Measurements from ENCODE around the gene KISS1. TPM values are rescaled to one million over a fixed set of nuclear protein-coding genes. Genes with fewer than 3 reads are reported as not detected.
A peak's percentile ranks its signal among the peaks of the same experiment; 100 is the strongest.

Gene KISS1
- total RNA-seq, 1 experiment from 2014 or later: not detected

DNA sequence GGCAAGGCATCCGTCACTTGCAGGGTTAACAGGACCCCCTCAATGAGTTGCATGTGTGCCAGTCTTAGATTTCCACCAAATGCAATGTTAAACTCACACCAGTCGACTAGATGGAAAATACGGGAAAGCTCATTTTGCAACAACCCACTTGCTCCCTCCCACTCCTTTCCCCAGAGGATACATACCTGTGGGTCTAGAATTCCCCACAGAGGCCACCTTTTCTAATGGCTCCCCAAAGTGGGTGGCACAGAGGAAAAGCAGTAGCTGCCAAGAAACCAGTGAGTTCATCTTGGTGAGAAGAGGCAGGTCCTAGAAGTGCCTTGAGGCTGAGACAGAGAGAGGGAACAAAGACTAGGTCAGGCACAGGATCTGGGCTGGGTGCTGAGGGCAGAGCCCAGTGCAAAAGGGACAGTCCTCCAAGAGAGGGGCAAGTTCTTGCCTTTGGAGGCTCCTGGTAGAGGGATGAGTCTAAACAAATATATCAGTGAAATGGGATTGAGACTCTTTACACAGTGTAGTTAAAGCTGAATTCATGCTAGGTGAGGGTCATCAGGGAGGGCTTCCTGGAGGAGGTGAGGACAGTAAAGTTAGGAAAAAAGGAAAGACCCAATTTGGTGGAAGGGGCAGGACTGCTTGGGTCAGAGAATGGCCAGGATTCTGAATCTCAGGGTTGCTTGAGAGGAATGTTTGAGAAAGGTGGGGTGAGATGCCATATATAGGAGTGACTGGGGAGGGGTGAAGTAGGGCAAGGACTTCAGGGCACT is 3.5 kb downstream of the KISS1 start:
- no peak for DNase-seq (ENCODE audit: low read depth)

GRCh38 chr1:204192046-204192445 is 4.2 kb downstream of the KISS1 start:
- no peak for DNase-seq (ENCODE audit: low read depth)

- no peak for DNase-seq (ENCODE audit: low read depth)
Observed at GRCh38 chr1:204191456-204191855, 4.8 kb downstream of the KISS1 start.

GRCh38 chr1:204190212-204191211 is 5.8 kb downstream of the KISS1 start:
- peak; percentile 29 for DNase-seq (ENCODE audit: low read depth)

DNA sequence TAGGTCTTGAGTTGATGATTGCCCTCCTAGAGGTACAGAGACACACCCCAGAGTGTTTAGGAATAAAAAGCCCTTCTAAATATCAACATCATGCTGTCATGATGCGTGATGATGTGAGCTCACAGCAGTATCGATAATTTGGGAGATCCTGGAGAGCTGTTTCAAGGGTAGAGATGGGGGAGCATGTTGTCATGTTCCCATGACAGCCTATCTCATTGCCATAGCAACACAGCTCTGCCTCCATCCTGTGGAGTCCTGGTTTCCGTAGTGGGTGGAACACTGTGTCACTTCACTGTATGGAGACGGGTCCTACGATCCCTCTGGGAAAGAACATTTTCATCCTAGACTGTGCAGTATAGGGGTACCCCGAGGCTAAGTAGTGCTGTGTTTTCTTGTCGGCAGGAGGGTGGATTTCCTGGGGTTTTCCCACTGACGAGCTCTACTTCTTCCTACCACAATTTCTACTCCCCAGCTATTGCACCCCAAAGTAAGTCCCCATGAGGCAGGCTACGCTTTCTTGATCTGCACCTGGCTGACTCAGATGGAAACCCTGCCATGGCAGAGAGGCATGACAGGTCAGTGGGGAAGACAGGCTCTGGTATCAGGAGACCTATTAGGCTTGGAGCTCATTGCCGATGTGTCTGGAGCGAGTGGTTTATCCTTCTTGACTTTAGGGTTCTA is 7.2 kb downstream of the KISS1 start:
- no peak for DNase-seq (ENCODE audit: low read depth)

DNA sequence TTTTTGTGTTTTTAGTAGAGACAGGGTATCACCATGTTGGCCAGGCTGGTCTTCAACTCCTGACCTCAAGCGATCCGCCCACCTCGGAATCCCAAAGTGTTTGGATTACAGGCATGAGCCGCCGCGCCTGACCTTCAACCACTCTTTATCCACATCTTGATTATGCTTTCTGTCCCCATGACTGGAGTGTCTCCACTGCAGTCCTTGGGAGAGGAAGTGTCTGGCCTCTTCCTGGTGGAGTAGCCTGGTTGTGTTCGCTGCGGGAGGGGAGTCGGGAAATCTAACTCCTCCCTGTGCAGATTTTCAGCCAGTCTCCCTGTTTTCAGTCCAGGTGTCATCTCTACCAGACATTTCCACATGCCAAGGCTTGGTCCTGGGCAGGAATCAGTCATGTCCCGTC is 9.7 kb downstream of the KISS1 start:
- DNase-seq (ENCODE audit: low read depth): no peak

GRCh38 chr1:204181116-204181515 is 15.2 kb downstream of the KISS1 start:
- DNase-seq (ENCODE audit: low read depth): no peak

GRCh38 chr1:204180133-204180532 is 16.2 kb downstream of the KISS1 start:
- DNase-seq (ENCODE audit: low read depth): peak; percentile 54

DNA sequence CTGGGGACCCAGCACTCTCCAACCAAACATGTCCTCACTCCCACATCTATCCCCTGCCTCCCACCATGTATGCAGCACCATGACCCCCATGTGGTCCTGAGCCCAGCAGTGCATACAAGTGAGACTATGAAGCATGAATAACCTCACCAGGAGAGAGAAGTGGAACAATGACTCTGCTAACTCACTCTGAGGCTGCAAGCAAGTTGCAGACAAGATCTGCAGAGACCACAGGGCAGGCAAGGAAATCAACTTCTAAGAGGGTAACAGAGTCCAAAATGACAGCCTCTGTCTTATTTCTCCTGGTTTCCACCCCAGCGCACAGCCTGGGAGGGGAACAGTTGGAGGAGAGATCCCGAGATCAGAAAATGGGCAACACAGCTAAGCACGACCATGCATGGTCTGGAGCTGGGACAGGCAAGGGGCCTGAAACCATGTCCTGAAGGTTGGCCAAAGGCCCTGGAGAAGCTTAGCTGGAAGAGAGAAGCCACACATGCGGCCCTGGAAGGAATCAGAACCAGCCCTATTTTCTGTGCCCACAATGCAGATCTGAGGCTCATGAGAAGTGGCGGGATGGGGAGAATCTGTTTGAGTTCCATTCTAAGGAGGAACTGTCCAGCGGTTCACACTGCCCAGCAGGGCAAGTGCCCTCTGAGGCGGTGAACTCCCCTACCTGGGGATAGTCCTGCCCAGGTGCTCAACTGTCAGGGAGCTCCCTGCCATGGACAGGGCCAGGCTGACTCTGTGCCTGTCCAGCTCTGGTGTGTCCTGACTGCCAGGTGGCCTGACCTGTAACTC is 17.6 kb downstream of the KISS1 start:
- no peak for DNase-seq (ENCODE audit: low read depth)

GRCh38 chr1:204177133-204177532 is 19.2 kb downstream of the KISS1 start:
- no peak for DNase-seq (ENCODE audit: low read depth)

DNA sequence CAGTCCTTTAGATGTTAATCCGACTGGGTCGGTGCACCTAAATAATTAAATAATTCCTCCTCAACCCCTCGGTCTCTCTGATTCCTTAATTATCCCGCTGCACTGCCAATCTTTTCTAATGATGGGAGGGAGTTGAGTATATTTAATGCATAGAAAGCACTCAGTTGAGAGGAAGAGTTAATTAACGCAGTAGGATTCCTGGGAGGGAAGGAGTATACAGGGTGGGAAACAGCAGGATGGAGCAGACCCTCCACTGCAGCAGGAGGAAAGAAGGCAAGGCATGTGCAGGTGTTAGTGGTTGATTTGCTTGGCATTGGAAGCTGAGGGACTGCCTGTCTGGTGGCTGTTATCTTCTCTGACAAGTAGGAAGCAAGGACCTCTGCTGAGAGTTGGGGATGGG is 20.2 kb downstream of the KISS1 start:
- DNase-seq (ENCODE audit: low read depth): no peak

DNA sequence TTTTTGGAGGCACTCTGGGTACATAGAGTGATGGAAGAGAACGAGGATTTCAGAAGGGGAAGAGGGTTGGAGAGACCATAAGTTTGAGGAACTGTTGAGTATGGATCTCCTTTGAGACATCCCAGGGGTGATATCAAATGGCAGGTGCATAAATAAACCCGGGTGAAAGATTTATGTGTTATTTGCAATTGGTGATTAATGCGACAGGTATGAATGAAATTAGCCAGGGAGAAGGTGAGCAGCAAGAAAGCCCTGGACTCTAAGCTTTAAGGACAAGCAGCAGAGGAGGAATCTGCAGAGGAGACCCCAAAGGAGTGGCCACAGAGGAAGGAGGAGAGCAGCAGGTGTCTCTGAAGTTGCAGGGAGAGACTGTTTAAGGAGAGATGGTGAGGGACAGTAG is 21.3 kb downstream of the KISS1 start:
- no peak for DNase-seq (ENCODE audit: low read depth)

DNA sequence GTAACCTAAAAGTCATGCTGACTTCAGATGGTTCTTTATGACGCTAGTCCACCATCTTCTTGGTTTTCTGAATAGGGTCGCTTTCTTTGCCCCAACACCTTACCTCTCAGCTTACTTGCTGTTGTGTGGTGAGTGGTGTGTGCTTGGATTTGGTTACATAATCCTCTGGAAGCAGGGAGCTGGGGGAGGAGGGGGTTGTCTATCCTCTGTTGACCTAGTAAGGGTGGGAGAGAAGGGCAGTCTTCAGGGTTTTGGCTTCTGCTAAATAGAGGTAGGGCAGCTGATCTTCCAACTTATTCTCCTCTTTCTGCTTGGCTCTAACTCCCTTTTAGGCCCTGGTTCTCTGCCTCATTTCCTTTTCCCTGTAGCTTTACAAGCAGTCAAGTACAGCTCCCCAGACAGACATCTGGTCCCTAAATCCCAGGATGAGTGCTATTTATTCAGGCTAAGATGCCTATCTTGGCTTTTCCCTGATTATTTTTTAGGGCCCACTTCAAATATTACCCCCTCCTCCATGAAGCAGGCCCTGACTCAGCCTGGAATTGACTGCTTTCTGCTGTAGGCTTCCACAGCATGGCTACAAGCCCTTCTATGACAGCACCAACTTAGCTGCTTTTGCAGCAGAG is 23.8 kb downstream of the KISS1 start:
- no peak for DNase-seq (ENCODE audit: low read depth)

DNA sequence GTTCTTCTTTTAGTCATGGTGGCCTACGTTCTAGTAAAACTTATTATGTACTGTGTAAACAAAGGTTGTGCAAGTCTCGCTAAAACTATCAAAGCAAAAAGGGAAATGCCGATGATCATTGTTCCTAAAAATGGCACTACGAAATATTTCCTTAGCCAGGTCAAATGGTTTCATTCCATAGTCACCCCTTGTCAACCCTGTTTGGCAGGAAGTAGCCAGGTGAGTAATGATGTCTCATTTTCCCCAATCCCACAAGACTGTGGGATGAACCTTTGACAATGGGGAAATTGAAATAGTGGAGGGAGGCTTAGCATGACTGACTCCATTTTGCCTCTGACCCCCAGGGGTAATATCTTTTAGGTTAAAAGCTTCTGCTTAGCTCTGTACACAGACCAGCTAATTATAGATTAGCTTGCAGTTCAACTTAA is 24.5 kb downstream of the KISS1 start:
- DNase-seq (ENCODE audit: low read depth): peak; percentile 74

DNA sequence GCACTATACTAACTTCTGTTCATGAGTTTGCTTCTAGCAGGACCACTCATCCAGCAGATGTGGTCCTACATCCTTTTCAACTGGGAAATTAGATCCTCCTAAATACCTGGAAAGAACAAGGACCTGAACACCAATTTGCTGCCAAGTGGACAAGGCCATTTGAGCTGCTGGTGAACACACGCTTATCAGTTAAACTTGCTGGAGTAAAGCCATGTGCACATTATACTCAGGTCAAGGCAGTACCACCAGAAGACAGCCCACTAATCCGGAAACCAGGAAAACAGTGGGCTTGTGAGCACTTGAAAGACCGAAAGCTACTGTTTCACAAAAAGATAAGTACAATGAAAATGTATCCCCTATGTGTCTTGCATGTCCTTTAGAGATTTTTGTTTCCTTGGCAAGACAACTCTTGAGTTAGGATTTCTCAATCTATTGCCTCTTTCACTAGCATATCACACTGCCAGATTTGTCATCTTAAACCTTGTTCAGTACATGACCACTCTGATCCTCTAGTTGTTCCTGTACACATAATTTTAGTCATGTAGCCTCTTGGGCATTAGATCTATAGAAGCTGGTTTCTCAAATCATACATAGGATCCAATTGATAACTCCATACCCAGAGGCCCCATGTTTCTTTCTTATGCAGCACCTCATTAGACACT is 25.7 kb downstream of the KISS1 start:
- DNase-seq (ENCODE audit: low read depth): no peak

DNA sequence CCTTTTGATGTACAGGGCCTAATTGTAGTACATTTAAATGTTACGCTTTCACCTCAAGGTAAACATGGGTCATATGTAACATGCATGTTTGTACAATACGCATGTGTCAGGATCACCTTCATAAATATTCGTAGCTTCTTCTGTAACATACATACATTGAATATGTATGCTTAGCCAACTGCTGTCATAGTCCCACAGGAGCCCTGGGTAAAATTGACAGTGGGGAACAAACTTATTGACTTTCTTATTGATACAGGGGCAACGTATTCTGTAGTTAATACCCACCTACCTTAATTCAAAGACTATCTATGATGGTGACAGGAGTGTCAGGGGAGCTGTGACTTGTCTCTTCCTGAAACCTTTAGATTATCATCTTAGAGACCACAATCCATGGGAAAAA is 26.4 kb downstream of the KISS1 start:
- no peak for DNase-seq (ENCODE audit: low read depth)

GRCh38 chr1:204167730-204168129 is 28.6 kb downstream of the KISS1 start:
- DNase-seq (ENCODE audit: low read depth): no peak

DNA sequence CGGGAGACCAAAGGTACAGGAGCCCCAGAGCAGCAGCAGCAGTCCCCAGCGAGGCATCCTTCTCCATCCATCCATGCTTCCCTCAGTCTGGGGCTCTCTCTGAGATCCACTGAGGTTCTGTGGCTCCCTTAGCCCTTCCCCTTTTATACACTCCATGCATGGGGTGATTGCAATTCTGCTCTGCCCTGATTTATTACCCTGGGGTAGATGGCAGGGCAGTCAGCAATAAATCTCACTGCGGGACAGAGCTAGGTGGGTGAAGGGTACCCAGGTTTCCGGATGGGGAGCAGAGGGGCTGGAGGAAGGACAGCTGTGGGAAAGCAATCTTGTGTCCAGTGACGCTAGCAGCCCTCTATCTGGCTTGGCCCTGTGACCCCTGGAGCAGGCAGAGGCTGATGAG is 30.1 kb downstream of the KISS1 start, which contains the start of gene REN:
Gene REN, minus strand, starts transcription at position 119 of the 400 bp plus-strand sequence. Its CDS starts 44 bp downstream, at position 75.
- no peak for DNase-seq (ENCODE audit: low read depth)

DNA sequence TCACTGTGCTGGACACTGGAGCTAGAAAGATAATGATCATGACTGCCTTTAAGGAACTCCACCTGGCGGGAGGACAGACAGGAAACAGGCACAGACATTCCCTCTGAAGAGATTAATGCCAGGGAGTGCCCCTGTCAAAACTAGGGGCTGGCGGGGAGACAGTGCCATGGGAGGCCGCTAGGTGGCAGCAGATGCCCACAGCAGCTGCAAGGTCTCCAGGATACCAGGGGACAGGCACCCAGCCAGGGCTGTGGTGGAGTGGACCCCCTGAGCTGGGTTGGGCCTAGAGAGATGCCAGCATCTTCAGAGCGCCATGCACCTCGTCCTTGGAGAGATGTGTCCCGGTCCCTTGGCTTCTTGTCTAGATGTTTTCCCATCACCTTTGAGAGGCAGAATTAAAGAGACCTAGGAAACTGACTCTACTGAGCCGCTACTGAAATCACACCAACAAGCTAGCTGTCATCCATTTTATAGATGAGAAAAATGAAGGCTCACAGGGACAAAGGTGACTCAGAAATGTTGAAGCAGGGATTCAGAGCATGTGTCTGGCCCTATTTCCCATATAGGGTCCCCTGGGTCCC is 33.7 kb downstream of the KISS1 start:
- DNase-seq (ENCODE audit: low read depth): peak; percentile 59

Data from LHCN-M2 (cell line).